Measurements from ENCODE around the gene TSPAN4.

The TSPAN4 gene

GRCh38 chr11:873706-874105 lies 31.1 kb downstream of the TSPAN4 start:
- DNase-seq (ENCODE audit: low read depth) = peak; percentile 29
- TF ChIP-seq CTCF (IDR thresholded peaks at IDR 0.05; ENCODE audit: low read length, missing control alignments) = no peak
- no peak overlapping the region for H3K4me3 ChIP-seq (replicated peaks; ENCODE audit: low read depth, low read length)

DNA sequence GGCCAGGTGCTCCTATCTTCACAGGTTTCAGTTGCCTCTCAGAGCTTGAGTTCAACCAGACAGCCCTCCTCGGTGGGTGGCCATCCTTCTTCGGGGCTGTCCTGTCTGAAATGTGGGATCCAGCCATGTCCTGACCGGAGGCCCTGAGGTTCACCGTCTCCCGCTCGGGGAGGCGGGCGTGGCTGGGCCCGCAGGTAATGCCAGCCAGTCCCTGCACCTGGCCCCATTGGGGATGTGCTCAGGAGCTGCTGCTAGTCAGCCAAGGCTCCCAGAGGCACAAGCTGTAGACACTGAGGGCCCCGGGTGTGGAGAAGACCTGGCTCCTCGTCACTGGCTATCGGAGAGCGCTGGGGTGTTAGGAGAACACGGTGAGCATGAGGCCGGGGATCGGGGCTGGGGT lies 32.6 kb downstream of the TSPAN4 start:
- no peak overlapping the region for H3K4me3 ChIP-seq (replicated peaks; ENCODE audit: low read depth, low read length)
- no peak for TF ChIP-seq CTCF (IDR thresholded peaks at IDR 0.05; ENCODE audit: low read length, missing control alignments)
- DNase-seq (ENCODE audit: low read depth) = no peak

DNA sequence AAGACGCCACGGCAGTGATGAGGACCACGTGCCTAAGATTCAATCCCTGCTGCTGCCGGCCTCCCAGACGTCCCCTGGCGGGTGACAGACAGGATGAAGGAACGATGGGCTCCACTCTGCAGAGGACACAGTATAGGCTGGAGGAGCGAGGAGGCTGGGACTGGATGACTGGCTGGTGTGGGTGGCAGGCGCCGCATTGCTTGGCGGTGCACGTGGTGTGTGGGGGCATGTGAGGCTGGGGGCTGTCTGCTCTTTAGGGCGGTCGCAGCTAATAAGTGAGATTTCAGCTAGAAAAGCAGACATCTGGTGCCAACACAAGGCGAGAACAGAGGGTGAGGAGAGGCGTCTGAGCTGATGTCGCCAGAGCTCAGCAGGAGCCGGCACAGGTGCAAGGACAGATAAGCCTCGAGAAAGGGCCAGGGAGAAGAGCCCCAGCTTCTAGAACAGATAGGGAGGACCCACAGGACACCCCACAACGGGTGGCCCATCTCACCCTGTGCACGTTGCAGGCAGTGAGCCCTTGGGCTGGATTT lies 33.2 kb downstream of the TSPAN4 start:
- no peak for DNase-seq (ENCODE audit: low read depth)
- no peak for TF ChIP-seq CTCF (IDR thresholded peaks at IDR 0.05; ENCODE audit: low read length, missing control alignments)
- no peak overlapping the region for H3K4me3 ChIP-seq (replicated peaks; ENCODE audit: low read depth, low read length)

- no peak overlapping the region for H3K4me3 ChIP-seq (replicated peaks; ENCODE audit: low read depth, low read length)
- DNase-seq (ENCODE audit: low read depth) = no peak
- no peak for TF ChIP-seq CTCF (IDR thresholded peaks at IDR 0.05; ENCODE audit: low read length, missing control alignments)
Observed at GRCh38 chr11:876545-876944, 33.9 kb downstream of the TSPAN4 start.

DNA sequence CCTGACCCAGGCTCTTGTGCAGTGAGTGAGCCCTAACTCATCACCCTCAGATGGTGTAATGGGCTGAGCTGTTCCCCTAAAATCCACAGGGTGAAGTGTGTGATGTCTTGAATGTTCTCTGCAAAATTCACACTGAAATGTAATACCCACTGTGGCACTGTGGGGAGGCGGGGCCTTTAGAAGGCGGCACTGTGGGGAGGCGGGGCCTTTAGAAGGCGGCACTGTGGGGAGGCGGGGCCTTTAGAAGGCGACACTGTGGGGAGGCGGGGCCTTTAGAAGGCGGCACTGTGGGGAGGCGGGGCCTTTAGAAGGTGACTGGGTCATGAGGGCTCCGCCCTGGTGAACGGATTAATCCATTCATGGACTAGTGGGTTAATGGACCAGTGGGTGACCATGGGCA lies 34.9 kb downstream of the TSPAN4 start:
- DNase-seq (ENCODE audit: low read depth) = no peak
- no peak overlapping the region for H3K4me3 ChIP-seq (replicated peaks; ENCODE audit: low read depth, low read length)
- TF ChIP-seq CTCF (IDR thresholded peaks at IDR 0.05; ENCODE audit: low read length, missing control alignments) = no peak

GRCh38 chr11:880447-880846 lies 37.8 kb downstream of the TSPAN4 start:
- DNase-seq (ENCODE audit: low read depth) = no peak
- no peak for TF ChIP-seq CTCF (IDR thresholded peaks at IDR 0.05; ENCODE audit: low read length, missing control alignments)
- no peak overlapping the region for H3K4me3 ChIP-seq (replicated peaks; ENCODE audit: low read depth, low read length)

DNA sequence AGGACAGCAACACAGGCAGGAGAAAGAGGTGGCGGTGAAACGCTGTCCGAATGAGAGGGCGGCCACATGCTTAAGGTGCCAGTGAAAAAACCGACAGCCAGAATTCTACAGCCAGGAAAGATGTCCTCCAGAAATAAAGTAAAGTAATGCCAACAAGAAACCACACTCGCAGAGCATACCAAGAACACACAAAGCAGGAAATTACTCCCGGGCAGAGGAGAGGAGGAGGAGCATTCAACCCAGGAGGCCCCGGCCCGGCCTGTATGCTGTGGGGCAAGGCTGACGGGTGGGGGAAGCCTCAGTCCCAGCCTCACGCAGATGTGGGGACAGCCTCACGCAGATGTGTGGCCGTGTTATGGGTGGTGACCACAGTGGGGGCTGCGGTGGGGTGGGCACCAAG lies 39.9 kb downstream of the TSPAN4 start:
- no peak for DNase-seq (ENCODE audit: low read depth)
- no peak for TF ChIP-seq CTCF (IDR thresholded peaks at IDR 0.05; ENCODE audit: low read length, missing control alignments)
- no peak overlapping the region for H3K4me3 ChIP-seq (replicated peaks; ENCODE audit: low read depth, low read length)
